Spleen (tissue), 11 donors: Measurements from ENCODE around the gene ANKS3. TPM values are rescaled to one million over a fixed set of nuclear protein-coding genes. Genes with fewer than 3 reads are reported as not detected.

Experiments
- DNase-seq: peaks from one replicate; pipeline ENCODE4 v3.0.0-alpha.2; 2020
- H3K27ac ChIP-seq, 8 donors: fragments of 200-600 bp; sonication (generic) in 7 of 8; 1 replicate in 4 of 8; 2 replicates in 4 of 8; pipeline versions ENCODE4 v1.5.0 to v1.8.0; 2016 to 2021; ENCODE audit warnings: inconsistent platforms in 4 of 8, mild to moderate bottlenecking in 4 of 8, moderate library complexity in 1 of 8
- H3K27me3 ChIP-seq, 7 donors: fragments of 200-600 bp; sonication (generic) in 6 of 7; replicated peaks in 1 of 7; 1 replicate in 4 of 7; 2 replicates in 3 of 7; pipeline versions ENCODE4 v1.5.0 to v1.8.0; 2016 to 2021; ENCODE audit warnings: inconsistent platforms in 3 of 7, mild to moderate bottlenecking in 1 of 7
- H3K36me3 ChIP-seq, 6 donors: fragments of 200-600 bp; sonication (generic) in 5 of 6; 1 replicate in 4 of 6; 2 replicates in 2 of 6; pipeline versions ENCODE4 v1.5.0 to v1.8.0; 2016 to 2021; ENCODE audit warnings: inconsistent platforms in 2 of 6
- H3K4me1 ChIP-seq, 6 donors: fragments of 200-600 bp; sonication (generic) in 5 of 6; 1 replicate in 3 of 6; 2 replicates in 3 of 6; pipeline versions ENCODE4 v1.5.0 to v1.8.0; 2016 to 2021; ENCODE audit warnings: inconsistent platforms in 3 of 6
- H3K4me3 ChIP-seq, 8 donors: fragments of 200-600 bp; sonication (generic) in 7 of 8; 1 replicate in 4 of 8; 2 replicates in 4 of 8; pipeline versions ENCODE4 v1.5.0 to v1.8.0; 2016 to 2021; ENCODE audit warnings: inconsistent platforms in 4 of 8, mild to moderate bottlenecking in 4 of 8, moderate library complexity in 2 of 8
- H3K9me3 ChIP-seq, 8 donors: fragments of 200-600 bp; sonication (generic) in 7 of 8; 1 replicate in 4 of 8; 2 replicates in 4 of 8; pipeline versions ENCODE4 v1.5.0 to v1.8.0; 2016 to 2021; ENCODE audit warnings: inconsistent platforms in 4 of 8
- CTCF ChIP-seq, 11 experiments: fragments of 200-600 bp in 7 of 11; fragments of 450-650 bp in 4 of 11; sonication (generic) in 4 of 11; IDR thresholded peaks in 8 of 11; conservative IDR thresholded peaks in 3 of 11; 1 replicate in 7 of 11; 2 replicates in 4 of 11; pipeline versions ENCODE4 v1.4.0 to v1.8.0; 2016 to 2021; ENCODE audit warnings: antibody characterized with exemption in 11 of 11, inconsistent platforms in 4 of 11, mild to moderate bottlenecking in 1 of 11
- POLR2A ChIP-seq, 3 donors: fragments of 450-650 bp; IDR thresholded peaks; one replicate each; pipeline ENCODE4 v1.5.1; 2017; ENCODE audit warnings: antibody characterized with exemption in 3 of 3, mild to moderate bottlenecking in 1 of 3
- POLR2AphosphoS5 ChIP-seq, 3 donors: sonication (generic); formaldehyde crosslinking; IDR thresholded peaks; one replicate each; pipeline ENCODE4 v1.5.1; 2017; ENCODE audit warnings: antibody characterized with exemption in 3 of 3
- WGBS, 5 donors: extraction: QIAGEN DNeasy Blood & Tissue Kit in 3 of 5; methylation state at CpG; one replicate each; pipeline versions ENCODE4 v1.1.5 to v1.1.7; 2013 to 2018; 5-methylcytosine and 5-hydroxymethylcytosine counted together
- intact Hi-C: fragments of 100-400 bp; cut with DNase I; formaldehyde crosslinking; loops from one replicate; pipeline ENCODE4 v1.15.0; 2023; ENCODE audit warnings: low total_unique reads
- polyA plus RNA-seq, 3 donors: library from polyadenylated mRNA; stranded (reverse); fragments of 200-250 nt; gene quantifications; one replicate each; pipeline ENCODE4 v1.2.1, GENCODE V29; 2013
- total RNA-seq, 7 donors: library from RNA; depleted of rRNA in 3 of 7; stranded (reverse); fragments of >200 nt in 3 of 7; fragmentation: NEBNext Ultra II Directional in 4 of 7; extraction: Animal tissue kit (Norgen Biotek cat#: 25700) in 4 of 7; gene quantifications; one replicate each; pipeline versions ENCODE4 v1.1.0 to v1.2.1, GENCODE V29; 2016 to 2021
- donor health status: healthy with polysubstance abuse.
- donor health status: DM: no; HTN: no; CAD: no; lungs with moderate emphysema.
- donor health status: DM: no; HTN: no; CAD: no.
- donor health status: Bipolar disorder and iron deficiency.
- donor health status: healthy.
- donor health status: DM: no; HTN: no; CAD: no.
- donor health status: DM: yes; HTN: yes; CAD: no.

Gene ANKS3
- total and polyA plus RNA-seq, 10 donors = 12.5 to 29.5 (median 22.9) TPM

GRCh38 chr16:4718466-4718865 lies 15.6 kb downstream of the ANKS3 start:
- Histone ChIP-seq H3K4me1 (peaks cover 0 to 9% (median 0%) of the 10 kb centered on the region in 6 donors), H3K27me3 (no peaks in the 10 kb centered on the region), H3K9me3 (no peaks in the 10 kb centered on the region), H3K36me3 (peaks cover 0 to 62% (median 17%) of the 10 kb centered on the region in 6 donors), H3K4me3 (no peak overlapping the region), H3K27ac (no peak overlapping the region)
- intact Hi-C loops = no loop called here
- TF ChIP-seq POLR2A (IDR thresholded peaks at IDR 0.05) (no peak), POLR2AphosphoS5 (IDR thresholded peaks at IDR 0.05) (no peak), CTCF (IDR thresholded peaks at IDR 0.05 in 8 of 11, conservative IDR thresholded peaks at IDR 0.05 in 3 of 11) (no peak)
- WGBS, 5 donors = 67 to 85% (median 74%) methylated on average over 5 of the region's 5 CpGs
- no peak for DNase-seq

GRCh38 chr16:4714996-4715395 lies 19.1 kb downstream of the ANKS3 start:
- Histone ChIP-seq H3K4me3 (no peak overlapping the region), H3K27me3 (no peaks in the 10 kb centered on the region), H3K36me3 (peaks cover 0 to 79% (median 21%) of the 10 kb centered on the region in 6 donors), H3K27ac (no peak overlapping the region), H3K9me3 (no peaks in the 10 kb centered on the region), H3K4me1 (peaks cover 0 to 9% (median 0%) of the 10 kb centered on the region in 6 donors)
- no peak for DNase-seq
- intact Hi-C loops = no loop called here
- no peak for TF ChIP-seq POLR2AphosphoS5 (IDR thresholded peaks at IDR 0.05)
- TF ChIP-seq POLR2A (IDR thresholded peaks at IDR 0.05) = no peak
- TF ChIP-seq CTCF (IDR thresholded peaks at IDR 0.05 in 8 of 11, conservative IDR thresholded peaks at IDR 0.05 in 3 of 11) = no peak
- WGBS, 5 donors = 95 to 98% (median 96%) methylated on average over 2 of the region's 2 CpGs

- Histone ChIP-seq H3K36me3 (peaks cover 0 to 82% (median 21%) of the 10 kb centered on the region in 6 donors), H3K4me3 (no peak overlapping the region), H3K27ac (no peak overlapping the region), H3K4me1 (peaks cover 0 to 7% (median 0%) of the 10 kb centered on the region in 6 donors), H3K9me3 (no peaks in the 10 kb centered on the region), H3K27me3 (no peaks in the 10 kb centered on the region)
- WGBS, 5 donors = 87 to 94% (median 90%) methylated on average over 18 of the region's 18 CpGs
- intact Hi-C loops = no loop called here
- DNase-seq = no peak
- no peak for TF ChIP-seq POLR2A (IDR thresholded peaks at IDR 0.05)
- no peak for TF ChIP-seq POLR2AphosphoS5 (IDR thresholded peaks at IDR 0.05)
Observed at GRCh38 chr16:4713663-4714501, 20.2 kb downstream of the ANKS3 start.

- H3K4me3 ChIP-seq = no peak overlapping the region
- peaks cover 0 to 94% (median 34%) of the 10 kb centered on the region in 6 donors for H3K36me3 ChIP-seq
- no peaks in the 10 kb centered on the region for H3K4me1 ChIP-seq
- intact Hi-C loops = no loop called here
- no peak overlapping the region for H3K27ac ChIP-seq
- H3K9me3 ChIP-seq = no peaks in the 10 kb centered on the region
- no peaks in the 10 kb centered on the region for H3K27me3 ChIP-seq
- WGBS, 5 donors = 93 to 96% (median 95%) methylated on average over 4 of the region's 4 CpGs
- TF ChIP-seq POLR2A (IDR thresholded peaks at IDR 0.05) = no peak
- TF ChIP-seq CTCF (IDR thresholded peaks at IDR 0.05 in 8 of 11, conservative IDR thresholded peaks at IDR 0.05 in 3 of 11) = no peak
- TF ChIP-seq POLR2AphosphoS5 (IDR thresholded peaks at IDR 0.05) = no peak
- DNase-seq = no peak
Observed at GRCh38 chr16:4709481-4709880, 24.6 kb downstream of the ANKS3 start.
